Endometrial microvascular endothelial cells (primary cell): ENCODE results near the gene PCSK6. TPM values are rescaled to one million over a fixed set of nuclear protein-coding genes. Genes with fewer than 3 reads are reported as not detected.

Experiments used
- in situ Hi-C: cut with HindIII; loops from 2 replicates; pipeline ENCODE4 v1.10.0; 2017; ENCODE audit warnings: low sequenced_read_pairs, low pct_unique_long_range_greater_than_20kb; ENCODE audit errors: inconsistent ontology term
- total RNA-seq: library from RNA; depleted of rRNA; stranded (reverse); fragments of >200 nt; gene quantifications from one replicate; pipeline ENCODE4 v1.2.3, GENCODE V29; 2015; ENCODE audit errors: inconsistent ontology term

PCSK6 gene
- total RNA-seq, 1 donor from 2014 or later: not detected

GRCh38 chr15:101489237-101489598 lies 289 bp downstream of the PCSK6 start:
- in situ Hi-C loops: no loop called here

- in situ Hi-C loops: no loop called here
Observed at GRCh38 chr15:101488300-101489164, 975 bp downstream of the PCSK6 start.

GRCh38 chr15:101486696-101487459 lies 2.6 kb downstream of the PCSK6 start:
- in situ Hi-C loops: no loop called here

GRCh38 chr15:101483462-101483861 lies 6.0 kb downstream of the PCSK6 start:
- in situ Hi-C loops: no loop called here

GRCh38 chr15:101482526-101483371 lies 6.8 kb downstream of the PCSK6 start:
- in situ Hi-C loops: no loop called here

GRCh38 chr15:101481917-101482525 lies 7.5 kb downstream of the PCSK6 start:
- in situ Hi-C loops: no loop called here

- in situ Hi-C loops: no loop called here
Observed at GRCh38 chr15:101481381-101481705, 8.2 kb downstream of the PCSK6 start.

- in situ Hi-C loops: no loop called here
Observed at GRCh38 chr15:101480613-101481380, 8.7 kb downstream of the PCSK6 start.

- in situ Hi-C loops: no loop called here
Observed at GRCh38 chr15:101479851-101480612, 9.5 kb downstream of the PCSK6 start.

GRCh38 chr15:101479342-101479845 lies 10.1 kb downstream of the PCSK6 start:
- in situ Hi-C loops: no loop called here

GRCh38 chr15:101478701-101479341 lies 10.7 kb downstream of the PCSK6 start:
- in situ Hi-C loops: no loop called here

- in situ Hi-C loops: no loop called here
Observed at GRCh38 chr15:101477851-101478362, 11.6 kb downstream of the PCSK6 start.

- in situ Hi-C loops: no loop called here
Observed at GRCh38 chr15:101476756-101477155, 12.8 kb downstream of the PCSK6 start.

GRCh38 chr15:101474983-101475382 lies 14.5 kb downstream of the PCSK6 start:
- in situ Hi-C loops: no loop called here

GRCh38 chr15:101474233-101474632 lies 15.3 kb downstream of the PCSK6 start:
- in situ Hi-C loops: no loop called here

GRCh38 chr15:101472033-101472432 lies 17.5 kb downstream of the PCSK6 start:
- in situ Hi-C loops: no loop called here
